Smooth muscle cell (in vitro differentiated cells): ENCODE data around the gene DNM1L. TPM values are rescaled to one million over a fixed set of nuclear protein-coding genes. Genes with fewer than 3 reads are reported as not detected.

Source experiments
- DNase-seq: peaks from one replicate; lab custom pipeline; 2025; ENCODE audit not compliant: unreplicated experiment; lab: John Stamatoyannopoulos, UW
- H2AFZ ChIP-seq: fragments of 200-600 bp; sonication (generic); 2 replicates; pipeline ENCODE4 v1.6.0; 2016; ENCODE audit warnings: antibody characterized with exemption, low read depth, mild to moderate bottlenecking
- H3F3A ChIP-seq: fragments of 200-600 bp; sonication (generic); 2 replicates; pipeline ENCODE4 v1.6.0; 2017; ENCODE audit warnings: antibody characterized with exemption, low read depth
- H3K27ac ChIP-seq: fragments of 200-600 bp; sonication (generic); 2 replicates; pipeline ENCODE4 v1.5.1; 2016; ENCODE audit warnings: low read depth, mild to moderate bottlenecking
- H3K27me3 ChIP-seq: fragments of 200-600 bp; sonication (generic); 2 replicates; pipeline ENCODE4 v1.6.1; 2016; ENCODE audit warnings: low read depth, mild to moderate bottlenecking
- H3K36me3 ChIP-seq: fragments of 200-600 bp; sonication (generic); 2 replicates; pipeline ENCODE4 v1.5.1; 2016; ENCODE audit warnings: low read depth
- H3K4me1 ChIP-seq: fragments of 200-600 bp; sonication (generic); 2 replicates; pipeline ENCODE4 v1.5.1; 2016; ENCODE audit warnings: low read depth
- H3K4me2 ChIP-seq: fragments of 200-600 bp; sonication (generic); 2 replicates; pipeline ENCODE4 v1.6.0; 2016; ENCODE audit warnings: mild to moderate bottlenecking
- H3K4me3 ChIP-seq: fragments of 200-600 bp; sonication (generic); 2 replicates; pipeline ENCODE4 v1.5.1; 2016; ENCODE audit warnings: mild to moderate bottlenecking
- H3K79me2 ChIP-seq: fragments of 200-600 bp; sonication (generic); 2 replicates; pipeline ENCODE4 v1.6.0; 2016; ENCODE audit warnings: low read depth, mild to moderate bottlenecking
- H3K9ac ChIP-seq: fragments of 200-600 bp; sonication (generic); 2 replicates; pipeline ENCODE4 v1.6.0; 2016; ENCODE audit warnings: low read depth
- H3K9me3 ChIP-seq: fragments of 200-600 bp; sonication (generic); replicated peaks from 2 replicates; pipeline ENCODE4 v1.5.1; 2016; ENCODE audit warnings: low read depth
- H4K20me1 ChIP-seq: fragments of 200-600 bp; sonication (generic); 2 replicates; pipeline ENCODE4 v1.6.0; 2016; ENCODE audit warnings: low read depth
- WGBS: methylation state at CpG from one replicate; pipeline ENCODE4 v1.1.7; 2016; ENCODE audit warnings: low lambda C conversion rate; 5-methylcytosine and 5-hydroxymethylcytosine counted together
- polyA plus RNA-seq: library from polyadenylated mRNA; unstranded; fragments of >200 nt; fragmentation: Nextera tagmentation; extraction: Ambion mirVana; gene quantifications from 2 replicates; pipeline ENCODE4 v1.2.1, GENCODE V29; 2016
- total RNA-seq: library from RNA; depleted of rRNA; stranded (reverse); fragments of >200 nt; gene quantifications from 2 replicates; pipeline ENCODE4 v1.2.3, GENCODE V29; 2014
- TF ChIP-seq, protein P1 (sequence below): fragments of 200-600 bp; sonication (generic); IDR thresholded peaks from 2 replicates; pipeline ENCODE4 v1.5.1; 2017; ENCODE audit warnings: borderline replicate concordance, mild to moderate bottlenecking, antibody characterized with exemption; ENCODE audit not compliant: insufficient read depth, poor library complexity, severe bottlenecking

The DNM1L gene
- total and polyA plus RNA-seq, 2 experiments from 2014 or later, result 33.6 to 56.3 TPM

DNA sequence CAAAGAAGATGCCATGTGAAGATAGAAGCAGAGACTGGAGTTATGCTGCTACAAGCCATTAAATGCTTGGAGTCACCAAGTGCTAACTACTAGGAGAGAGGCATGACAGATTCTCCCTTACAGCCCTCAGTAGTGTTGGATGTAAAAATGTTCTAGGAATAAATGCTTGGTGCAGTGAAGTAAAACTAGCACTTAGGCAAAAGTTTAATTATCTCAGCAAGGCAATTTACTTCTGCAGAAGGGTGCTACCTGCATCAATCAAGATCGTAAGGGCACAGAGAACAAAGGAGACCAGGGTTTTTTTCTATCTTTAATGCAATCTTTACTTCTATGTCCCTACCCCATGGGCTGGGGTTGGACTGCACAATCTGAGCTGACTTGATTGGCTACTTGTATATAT is 9.5 kb upstream of the DNM1L start:
- no peak overlapping the region for H3K4me2 ChIP-seq
- WGBS, result 88% methylated on average over 1 of the region's 1 CpG
- H3K4me3 ChIP-seq, result no peak overlapping the region
- H3F3A ChIP-seq, result no peaks in the 10 kb centered on the region
- no peaks in the 10 kb centered on the region for H3K9me3 ChIP-seq
- no peak for DNase-seq
- H2AFZ ChIP-seq, result no peak overlapping the region
- TF ChIP-seq, protein P1, sequence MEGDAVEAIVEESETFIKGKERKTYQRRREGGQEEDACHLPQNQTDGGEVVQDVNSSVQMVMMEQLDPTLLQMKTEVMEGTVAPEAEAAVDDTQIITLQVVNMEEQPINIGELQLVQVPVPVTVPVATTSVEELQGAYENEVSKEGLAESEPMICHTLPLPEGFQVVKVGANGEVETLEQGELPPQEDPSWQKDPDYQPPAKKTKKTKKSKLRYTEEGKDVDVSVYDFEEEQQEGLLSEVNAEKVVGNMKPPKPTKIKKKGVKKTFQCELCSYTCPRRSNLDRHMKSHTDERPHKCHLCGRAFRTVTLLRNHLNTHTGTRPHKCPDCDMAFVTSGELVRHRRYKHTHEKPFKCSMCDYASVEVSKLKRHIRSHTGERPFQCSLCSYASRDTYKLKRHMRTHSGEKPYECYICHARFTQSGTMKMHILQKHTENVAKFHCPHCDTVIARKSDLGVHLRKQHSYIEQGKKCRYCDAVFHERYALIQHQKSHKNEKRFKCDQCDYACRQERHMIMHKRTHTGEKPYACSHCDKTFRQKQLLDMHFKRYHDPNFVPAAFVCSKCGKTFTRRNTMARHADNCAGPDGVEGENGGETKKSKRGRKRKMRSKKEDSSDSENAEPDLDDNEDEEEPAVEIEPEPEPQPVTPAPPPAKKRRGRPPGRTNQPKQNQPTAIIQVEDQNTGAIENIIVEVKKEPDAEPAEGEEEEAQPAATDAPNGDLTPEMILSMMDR, result no peak
- H3K27me3 ChIP-seq, result no peaks in the 10 kb centered on the region
- H3K79me2 ChIP-seq, result no peaks in the 10 kb centered on the region
- no peaks in the 10 kb centered on the region for H3K4me1 ChIP-seq
- H3K27ac ChIP-seq, result no peak overlapping the region
- no peaks in the 10 kb centered on the region for H3K36me3 ChIP-seq
- H4K20me1 ChIP-seq, result no peaks in the 10 kb centered on the region
- H3K9ac ChIP-seq, result no peak overlapping the region

DNA sequence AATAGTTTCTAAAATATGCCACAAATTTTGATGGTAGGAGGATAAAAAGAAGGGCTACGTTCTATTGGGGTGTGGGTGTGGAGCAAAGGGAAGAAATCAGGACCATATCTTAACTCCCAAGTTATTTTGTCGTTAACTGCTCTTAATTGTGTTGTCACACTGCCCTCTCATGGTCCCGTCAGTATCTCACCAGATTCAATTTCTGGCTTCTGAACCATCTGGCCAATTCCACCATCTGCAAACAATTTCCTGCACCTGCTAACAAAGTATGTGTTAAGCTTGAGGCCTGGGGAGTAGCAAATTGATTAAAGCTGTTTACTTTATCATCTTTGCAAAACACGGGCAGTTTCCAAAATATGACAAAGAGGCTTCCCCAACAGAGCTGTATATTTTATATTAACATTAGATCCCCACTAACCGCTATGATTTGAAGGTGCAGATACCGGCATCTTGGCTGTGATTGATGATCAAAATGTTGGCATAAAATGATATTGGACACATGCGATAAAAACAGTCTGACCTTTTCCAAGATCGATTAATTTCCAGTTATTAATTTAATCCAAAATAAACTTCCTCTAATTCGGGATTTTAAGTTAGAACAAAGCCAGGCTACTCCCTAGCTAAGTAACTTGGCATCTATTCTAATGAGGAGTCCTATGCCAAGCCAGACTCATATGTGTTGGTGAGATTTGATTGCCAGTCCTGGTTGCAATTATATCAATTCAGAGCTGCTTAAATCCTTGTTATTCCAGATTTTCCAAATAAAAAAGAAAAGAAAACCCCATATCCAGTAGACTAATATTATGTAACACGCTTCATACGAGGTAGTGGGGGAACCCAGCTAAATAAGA is 6.9 kb upstream of the DNM1L start:
- Histone ChIP-seq H3K27ac (no peak overlapping the region), H3K79me2 (no peaks in the 10 kb centered on the region), H3K4me3 (no peak overlapping the region), H3K4me2 (no peak overlapping the region), H2AFZ (no peak overlapping the region), H3K9ac (no peak overlapping the region), H4K20me1 (no peaks in the 10 kb centered on the region), H3K36me3 (no peaks in the 10 kb centered on the region), H3K27me3 (no peaks in the 10 kb centered on the region), H3K9me3 (no peaks in the 10 kb centered on the region), H3F3A (no peaks in the 10 kb centered on the region), H3K4me1 (no peaks in the 10 kb centered on the region)
- DNase-seq, result no peak
- TF ChIP-seq, protein P1, result peak; percentile 64
- 57% methylated on average over 11 of the region's 11 CpGs for WGBS

DNA sequence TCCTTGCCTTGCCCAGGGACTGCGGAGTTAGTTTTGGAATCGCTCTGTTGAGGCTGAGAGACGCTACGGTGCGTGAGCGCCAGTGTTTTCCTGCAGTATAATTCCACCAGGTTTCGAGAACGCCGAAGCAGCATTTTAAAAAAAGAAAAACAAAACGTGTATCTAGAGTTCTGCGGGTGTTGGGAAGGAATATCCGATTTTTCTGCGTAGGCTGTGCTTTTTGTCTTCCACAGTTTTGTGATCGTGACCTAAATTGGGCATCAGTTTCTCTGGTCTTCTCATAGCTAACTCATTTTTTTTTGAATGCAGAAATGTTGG is 778 bp downstream of the DNM1L start:
- Histone ChIP-seq H3K9me3 (no peaks in the 10 kb centered on the region), H3K4me1 (peaks cover 10% of the 10 kb centered on the region), H3K27ac (peak overlapping the region; percentile 77), H3K9ac (peak overlapping the region; percentile 76), H2AFZ (peak overlapping the region; percentile 40), H3K36me3 (no peaks in the 10 kb centered on the region), H3F3A (no peaks in the 10 kb centered on the region), H4K20me1 (peaks cover 41% of the 10 kb centered on the region), H3K4me2 (peak overlapping the region; percentile 86), H3K27me3 (no peaks in the 10 kb centered on the region), H3K4me3 (peak overlapping the region; percentile 71), H3K79me2 (peaks cover 50% of the 10 kb centered on the region)
- TF ChIP-seq, protein P1, result no peak
- WGBS, result 0% methylated on average over 14 of the region's 14 CpGs
- no peak for DNase-seq

DNA sequence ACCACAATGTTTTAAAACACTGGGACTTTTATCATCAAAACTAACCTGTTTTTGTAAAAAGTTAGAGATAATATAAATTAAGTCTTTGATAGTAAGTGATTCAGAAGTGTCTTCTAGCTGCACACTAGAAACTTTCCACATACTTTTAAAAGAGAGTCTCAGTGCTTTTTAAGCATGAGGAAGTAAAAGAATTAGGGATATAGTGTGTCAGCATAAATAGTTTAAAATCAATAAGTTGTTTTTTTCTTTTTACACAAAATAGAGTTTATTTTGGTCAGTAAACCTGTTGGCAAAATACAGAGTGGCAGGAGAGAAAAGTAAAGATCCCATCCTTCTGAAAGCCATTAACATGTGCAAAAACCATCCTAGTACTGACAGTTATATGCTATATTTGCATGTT is 1.7 kb downstream of the DNM1L start:
- Histone ChIP-seq H3K9ac (peak overlapping the region; percentile 76), H3K79me2 (peaks cover 59% of the 10 kb centered on the region), H3K4me1 (peaks cover 10% of the 10 kb centered on the region), H2AFZ (no peak overlapping the region), H3K4me2 (peak overlapping the region; percentile 86), H3K27me3 (no peaks in the 10 kb centered on the region), H4K20me1 (peaks cover 49% of the 10 kb centered on the region), H3K4me3 (peak overlapping the region; percentile 71), H3K9me3 (no peaks in the 10 kb centered on the region), H3K36me3 (no peaks in the 10 kb centered on the region), H3F3A (no peaks in the 10 kb centered on the region), H3K27ac (peak overlapping the region; percentile 77)
- DNase-seq, result no peak
- TF ChIP-seq, protein P1, result no peak
